Erythroblast (primary cell): Measurements from ENCODE around the gene ITGB1BP1.

Source experiments
- GATA1 ChIP-seq: IDR thresholded peaks from 2 replicates; pipeline ENCODE4 v1.6.1; 2011; ENCODE audit warnings: low read depth, mild to moderate bottlenecking, control low read depth, low read length, moderate library complexity
- POLR2A ChIP-seq: IDR thresholded peaks from 2 replicates; pipeline ENCODE4 v1.6.1; 2011; ENCODE audit warnings: mild to moderate bottlenecking, low read length

DNA sequence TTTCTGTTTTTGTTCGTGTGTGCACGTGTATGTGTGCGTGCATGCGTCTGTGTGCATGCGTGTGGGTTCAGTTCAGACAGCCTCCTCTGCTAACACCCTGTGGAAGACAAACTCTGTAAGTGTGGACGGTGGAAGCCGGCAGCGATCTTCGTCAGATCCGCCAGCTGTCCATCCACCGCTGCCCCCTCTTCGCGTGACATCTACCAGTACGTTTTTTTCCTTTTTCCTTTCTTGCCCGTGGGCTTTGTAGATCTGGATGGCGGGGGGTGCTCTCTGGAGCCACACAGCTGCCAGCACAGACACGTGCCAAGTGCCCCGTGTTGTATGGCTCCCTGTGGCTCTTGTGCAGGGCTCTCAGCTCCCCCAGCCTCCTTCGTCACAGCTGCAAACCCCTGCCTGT, 32.3 kb downstream of the ITGB1BP1 start:
- TF ChIP-seq POLR2A (no peak), GATA1 (no peak)
